Hair follicle dermal papilla cell (primary cell): ENCODE results near the gene ABCD4. TPM values are rescaled to one million over a fixed set of nuclear protein-coding genes. Genes with fewer than 3 reads are reported as not detected.

Source experiments
- total RNA-seq: library from RNA; depleted of rRNA; stranded (reverse); fragments of >200 nt; gene quantifications from 2 replicates; pipeline ENCODE4 v1.2.3, GENCODE V29; 2012

The ABCD4 gene
- total RNA-seq = 31.3 and 36.8 TPM in 2 replicates

DNA sequence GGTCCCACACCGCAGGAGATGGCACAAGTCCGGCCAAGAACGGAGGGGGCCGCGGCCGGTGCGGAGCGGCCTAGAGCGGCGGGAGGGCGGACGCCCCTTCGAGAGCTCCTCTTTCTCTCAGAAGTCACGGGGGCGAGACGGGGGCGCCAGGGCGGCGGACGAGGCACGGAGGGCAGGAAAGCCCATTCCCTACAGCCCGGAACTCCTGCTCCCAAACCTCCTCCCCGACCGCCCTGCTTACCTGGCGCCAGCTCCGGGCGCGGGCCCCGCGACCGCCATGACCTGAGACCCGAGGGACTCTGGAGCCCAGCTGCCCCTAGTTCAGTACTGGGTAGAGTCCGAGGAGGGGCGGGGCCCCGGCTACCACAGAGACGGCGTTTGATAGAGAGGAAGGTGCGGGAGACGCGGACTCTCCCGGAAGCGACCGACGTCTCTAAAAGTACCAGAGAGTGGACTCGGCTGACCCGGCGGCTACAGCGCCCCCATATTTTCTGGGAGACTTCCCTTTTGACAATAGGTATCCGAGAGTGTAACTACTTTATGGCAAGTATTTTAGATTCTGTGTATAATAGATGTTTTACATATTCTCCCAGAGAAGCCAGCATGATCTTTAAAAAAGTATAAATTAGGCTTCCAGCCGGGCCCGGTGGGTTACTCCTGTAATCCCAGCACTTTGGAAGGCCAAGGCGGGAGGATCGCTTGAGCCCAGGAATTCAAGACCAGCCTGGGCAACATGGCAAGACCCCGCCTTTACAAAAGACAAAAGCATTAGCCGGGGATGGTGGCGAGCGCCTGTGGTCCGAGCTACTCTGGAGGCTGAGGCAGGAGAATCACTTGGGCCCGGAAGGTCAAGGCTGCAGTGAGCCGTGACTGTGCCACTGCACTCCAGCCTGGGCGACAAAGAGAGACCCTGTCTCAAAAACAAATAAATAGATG is at the start of gene ABCD4:
ABCD4 (minus strand) TSS at position 301 of the 936 bp plus-strand sequence; CDS start at position 279, 22 bp downstream.

DNA sequence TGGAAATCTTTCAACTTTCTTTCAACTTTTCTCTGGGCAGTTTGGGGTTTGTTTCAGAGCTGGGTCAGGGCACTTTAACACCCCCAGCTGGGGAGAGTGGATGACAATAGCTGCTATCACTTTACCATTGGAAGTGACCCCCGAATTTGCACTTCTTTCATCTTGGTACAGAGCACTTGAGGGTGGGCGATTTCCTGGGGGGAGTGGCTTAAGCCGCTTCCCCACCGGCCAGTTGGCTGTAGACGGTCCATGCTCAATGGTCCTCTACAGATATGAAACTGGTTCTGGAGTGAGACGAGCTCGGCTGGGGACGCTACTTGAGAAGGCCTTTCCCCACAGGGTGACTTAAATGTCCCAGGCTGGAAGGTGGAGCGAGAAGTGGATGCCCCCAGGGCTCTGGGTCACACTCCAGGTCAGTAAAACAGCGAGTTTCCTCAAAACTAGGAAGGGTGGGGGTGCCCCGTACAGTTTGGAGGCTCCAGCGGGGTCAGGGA is 45.6 kb upstream of the ABCD4 start, which contains the start of gene VRTN:
VRTN (plus strand) TSS at position 231 of the 494 bp plus-strand sequence. CDS start 8,313 bp downstream, outside the sequence.

DNA sequence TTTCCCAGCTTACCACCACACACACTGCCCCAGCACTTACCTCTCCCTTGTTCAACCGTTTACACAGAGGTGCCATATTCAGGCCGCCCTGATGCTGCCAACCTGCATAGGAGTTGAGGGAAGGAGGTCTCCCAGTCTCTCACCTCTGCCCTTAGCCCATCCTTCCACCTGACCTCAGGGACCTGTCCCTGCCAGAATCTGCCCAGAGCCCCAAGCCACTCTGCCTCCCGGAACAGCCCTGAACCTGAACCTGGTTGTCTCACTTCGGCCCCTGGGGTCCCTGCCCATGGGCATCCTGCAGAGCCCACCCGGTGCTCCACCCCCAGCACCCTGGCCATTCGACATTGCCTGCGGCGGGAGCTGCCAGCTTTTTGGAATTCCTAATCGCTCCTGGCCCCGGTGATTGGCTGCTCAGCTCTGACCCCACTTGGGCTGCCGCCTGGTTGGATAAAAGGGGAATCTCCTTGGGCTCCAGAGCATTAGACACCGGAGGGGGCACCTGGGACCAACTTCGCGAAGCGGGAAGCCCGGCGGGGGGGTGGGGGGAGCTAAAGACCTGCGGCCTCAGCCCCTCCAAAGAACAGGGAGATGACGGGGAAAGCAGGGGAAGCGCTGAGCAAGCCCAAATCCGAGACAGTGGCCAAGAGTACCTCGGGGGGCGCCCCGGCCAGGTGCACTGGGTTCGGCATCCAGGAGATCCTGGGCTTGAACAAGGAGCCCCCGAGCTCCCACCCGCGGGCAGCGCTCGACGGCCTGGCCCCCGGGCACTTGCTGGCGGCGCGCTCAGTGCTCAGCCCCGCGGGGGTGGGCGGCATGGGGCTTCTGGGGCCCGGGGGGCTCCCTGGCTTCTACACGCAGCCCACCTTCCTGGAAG is 63.5 kb downstream of the ABCD4 start, which contains the start of gene VSX2:
VSX2 (plus strand) TSS at position 476 of the 874 bp plus-strand sequence; CDS start at position 589, 113 bp downstream.

Other genes with a start within 250 kb of the ABCD4 start
- gene ALDH6A1, start 218.5 kb downstream of the ABCD4 start, total RNA-seq = 29.5 and 31.3 TPM in 2 replicates
- gene LIN52, start 218.0 kb downstream of the ABCD4 start, total RNA-seq = 4.7 and 9.4 TPM in 2 replicates
- gene VSX2, start 63.5 kb downstream of the ABCD4 start, total RNA-seq = not detected in 2 replicates
- not detected in 2 replicates for gene VRTN, start 45.5 kb upstream of the ABCD4 start, total RNA-seq
- gene SYNDIG1L, start 123.3 kb upstream of the ABCD4 start, total RNA-seq = not detected in 2 replicates
- gene NPC2, start 190.4 kb upstream of the ABCD4 start, total RNA-seq = 144 and 268 TPM in 2 replicates
- gene ISCA2, start 190.8 kb upstream of the ABCD4 start, total RNA-seq = 10.1 and 11.5 TPM in 2 replicates